ENCODE data around the gene C18orf32.
"Not testable (repeated sequence)": the region's sequence is repeated elsewhere in the genome, so short reads cannot be mapped to it uniquely, and the experiment has no call there.

Gene C18orf32

DNA sequence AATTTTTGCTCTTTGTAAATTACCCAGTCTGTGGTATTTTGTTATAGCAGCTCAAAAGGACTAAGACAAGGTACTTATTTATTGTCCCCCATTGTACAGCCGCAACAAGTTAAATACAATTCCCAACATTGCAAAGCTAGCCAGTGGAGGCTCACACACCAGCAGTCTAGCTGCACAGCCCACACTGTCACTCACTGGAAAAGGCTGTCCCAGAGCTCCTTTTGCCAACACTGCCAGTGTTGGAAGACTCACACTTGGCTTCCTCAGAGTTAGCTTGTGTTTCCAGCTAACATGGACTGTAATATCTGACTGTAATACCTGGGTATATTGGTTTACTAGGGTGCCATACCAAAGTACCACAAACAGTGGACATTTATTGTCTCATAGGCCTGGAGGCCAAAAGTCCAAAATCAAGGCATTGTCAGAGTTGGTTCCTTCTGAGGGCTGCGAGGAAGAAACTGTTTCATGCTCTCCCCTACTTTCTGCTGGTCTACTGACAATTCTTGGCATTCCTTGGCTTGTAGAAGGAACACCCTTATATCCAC lies 19.9 kb downstream of the C18orf32 start:
- no peak for DNase-seq

GRCh38 chr18:49464718-49465598 lies 22.1 kb downstream of the C18orf32 start:
- no peak for DNase-seq

DNA sequence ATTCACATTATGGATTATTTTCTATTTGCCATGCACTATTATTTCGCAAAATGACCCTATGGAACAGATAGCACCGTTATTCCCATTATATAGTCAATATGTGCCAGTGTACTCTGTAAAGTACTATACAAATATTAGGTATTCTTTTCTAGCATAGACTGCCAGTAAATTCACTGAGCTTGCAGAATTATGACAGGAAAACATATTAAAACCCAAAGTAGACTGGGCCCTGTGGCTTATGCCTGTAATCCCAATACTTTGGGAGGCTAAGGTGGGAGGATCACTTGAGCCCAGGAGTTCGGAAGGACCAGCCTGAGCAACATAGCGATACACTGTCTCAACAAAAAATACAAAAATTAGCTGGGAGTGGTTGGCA lies 25.4 kb downstream of the C18orf32 start:
- DNase-seq = no peak

- DNase-seq = no peak
Observed at GRCh38 chr18:49460976-49461601, 25.9 kb downstream of the C18orf32 start.

DNA sequence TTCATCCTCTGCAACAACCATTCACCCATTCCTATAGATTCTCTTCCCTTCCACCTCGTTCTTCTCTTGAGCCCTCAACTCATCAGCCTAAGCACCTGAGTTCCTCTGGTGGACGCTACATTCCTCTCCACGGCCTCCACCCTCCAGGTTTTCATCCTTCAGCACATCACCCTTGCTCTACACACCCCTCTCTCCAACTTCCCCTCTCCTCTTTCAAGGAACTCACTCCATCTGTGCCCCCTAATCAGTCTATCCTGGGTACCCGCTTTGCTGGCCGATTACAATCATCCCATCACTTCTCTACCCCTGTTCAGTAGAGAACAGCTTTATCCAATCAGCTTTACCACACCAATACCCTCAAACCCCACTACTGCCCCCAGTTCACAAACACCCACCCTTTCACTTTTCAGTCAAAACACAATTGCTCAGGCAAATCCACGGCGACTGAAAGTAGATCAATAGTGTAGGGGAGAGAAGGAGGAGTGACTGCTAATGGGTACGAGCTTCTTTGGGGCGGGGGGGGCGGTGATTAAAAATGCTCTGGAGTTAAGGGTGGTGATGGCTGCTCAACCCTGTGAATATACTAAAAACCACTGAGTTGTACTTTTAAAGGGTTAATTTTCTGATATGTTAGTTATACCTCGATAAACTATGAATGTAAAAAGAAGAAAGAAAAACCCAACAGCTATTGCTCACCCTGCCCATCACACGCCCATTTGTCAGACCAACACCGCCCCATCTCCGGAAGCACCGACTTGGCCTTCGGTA lies 27.4 kb downstream of the C18orf32 start:
- no peak for DNase-seq

DNA sequence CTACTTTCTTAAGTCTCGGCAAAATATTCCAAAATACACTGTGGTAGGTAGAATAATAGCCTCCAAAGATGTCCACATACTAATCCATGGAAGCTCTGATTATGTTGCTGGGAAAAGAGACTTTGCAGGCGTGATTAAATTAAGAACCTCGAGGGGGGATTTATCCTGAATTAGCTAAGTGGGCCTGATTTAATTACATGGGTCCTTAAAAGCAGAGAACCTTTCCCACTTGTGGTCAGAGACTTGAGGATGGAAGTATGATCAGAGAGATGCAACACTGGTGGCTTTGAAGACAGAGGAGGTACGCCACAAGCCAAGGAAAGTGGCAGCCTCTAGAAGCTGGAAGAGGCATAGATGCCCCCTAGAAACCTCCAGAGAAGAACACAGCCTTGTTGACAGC lies 29.4 kb downstream of the C18orf32 start:
- no peak for DNase-seq

DNA sequence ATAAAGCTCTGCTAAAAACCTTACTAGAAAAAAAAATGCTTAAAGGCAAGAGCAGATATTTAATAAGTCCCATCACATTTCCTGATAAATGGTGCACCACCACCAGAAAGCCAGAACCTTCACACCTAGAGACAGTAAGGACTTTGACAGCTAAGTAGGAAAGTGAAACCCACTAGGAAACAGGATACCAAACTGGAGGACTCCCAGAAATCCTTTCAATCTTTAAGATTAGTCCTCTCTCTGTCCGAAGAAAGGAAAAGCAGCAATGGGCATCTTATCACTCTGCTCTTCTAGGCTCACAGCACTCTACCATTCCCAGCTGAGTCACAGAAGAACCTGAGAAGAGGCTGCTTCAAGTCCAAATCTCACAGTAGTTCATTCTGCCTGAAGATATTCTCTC lies 30.2 kb downstream of the C18orf32 start:
- no peak for DNase-seq

DNA sequence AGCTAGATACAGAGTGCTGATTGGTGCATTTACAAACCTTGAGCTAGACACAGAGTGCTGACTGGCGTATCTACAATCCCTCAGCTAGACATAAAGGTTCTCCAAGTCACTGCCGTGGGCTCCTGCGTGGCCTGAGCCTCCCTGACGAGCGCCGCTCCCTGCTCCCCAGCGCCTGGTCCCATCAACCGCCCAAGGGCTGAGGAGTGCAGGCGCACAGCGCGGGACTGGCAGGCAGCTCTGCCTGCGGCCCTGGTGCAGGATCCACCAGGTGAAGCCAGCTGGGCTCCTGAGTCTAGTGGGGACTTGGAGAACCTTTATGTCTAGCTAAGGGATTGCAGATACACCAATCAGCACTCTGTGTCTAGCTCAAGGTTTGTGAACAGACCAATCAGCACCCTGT lies 34.5 kb downstream of the C18orf32 start:
- not testable (repeated sequence) for DNase-seq

DNA sequence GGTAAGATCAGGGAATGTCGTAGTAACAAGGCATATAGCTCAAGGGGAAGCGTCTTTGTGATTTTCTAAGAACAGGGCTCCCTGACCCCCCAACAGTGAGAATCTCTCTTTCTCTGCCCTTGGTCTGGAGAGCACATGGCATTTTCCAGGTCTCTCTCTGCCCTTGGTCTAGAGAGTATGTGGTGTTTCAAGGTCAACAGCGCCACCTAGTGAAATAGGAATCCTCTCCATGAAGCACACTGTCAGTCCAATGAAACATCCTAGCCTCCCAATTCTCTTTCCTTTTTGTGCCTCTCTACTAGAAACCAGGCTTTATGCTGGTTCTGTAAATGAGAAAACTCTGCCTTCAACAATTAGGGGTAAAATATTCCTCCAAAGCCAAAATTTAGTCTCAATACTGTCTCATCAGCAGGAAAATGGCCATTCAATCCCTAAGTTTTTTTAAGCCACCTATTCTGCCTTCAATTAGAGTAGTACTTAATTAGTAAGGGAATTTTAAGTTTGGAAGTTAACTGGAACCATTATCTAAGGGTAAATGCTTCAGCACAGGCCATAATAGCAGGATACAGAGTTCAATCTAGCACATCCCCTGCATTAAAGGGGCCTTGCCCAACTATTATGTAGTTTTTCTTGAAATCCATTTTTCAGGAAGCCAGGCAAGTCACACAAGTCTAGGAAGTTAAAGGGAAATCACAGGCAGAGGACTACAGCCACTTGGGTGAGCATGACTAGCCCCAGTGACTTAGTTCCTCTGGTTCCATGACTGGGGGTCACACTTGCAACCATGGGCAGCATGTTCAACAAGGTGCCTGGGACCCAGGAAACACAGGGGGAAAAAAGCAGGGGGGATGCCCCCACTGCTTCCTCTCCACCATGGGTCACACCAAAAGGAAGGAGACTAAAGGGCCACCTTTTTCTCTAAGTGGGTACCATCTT lies 39.0 kb downstream of the C18orf32 start:
- DNase-seq = no peak

DNA sequence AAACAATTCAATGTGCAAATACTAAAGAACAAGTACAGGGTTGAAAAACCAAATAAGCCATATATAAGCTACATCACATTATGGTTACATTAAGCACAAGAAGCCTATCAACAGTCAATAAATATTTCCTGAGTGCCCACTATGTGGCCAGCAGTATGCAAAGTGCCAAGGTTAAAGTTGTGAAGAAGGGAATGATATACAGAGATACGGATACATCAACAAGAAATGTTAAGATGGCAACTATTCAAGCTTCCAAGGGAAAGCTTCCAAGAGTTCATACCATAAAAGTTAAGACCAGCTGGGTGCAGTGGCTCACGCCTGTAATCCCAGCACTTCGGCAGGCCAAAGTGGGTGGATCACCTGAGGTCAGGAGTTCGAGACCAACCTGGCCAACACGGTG lies 40.6 kb downstream of the C18orf32 start:
- DNase-seq = no peak

- no peak for DNase-seq
Observed at GRCh38 chr18:49444581-49444980, 42.5 kb downstream of the C18orf32 start.

GRCh38 chr18:49443837-49444236 lies 43.2 kb downstream of the C18orf32 start:
- DNase-seq = no peak

- no peak for DNase-seq
Observed at GRCh38 chr18:49441338-49441938, 45.6 kb downstream of the C18orf32 start.

DNA sequence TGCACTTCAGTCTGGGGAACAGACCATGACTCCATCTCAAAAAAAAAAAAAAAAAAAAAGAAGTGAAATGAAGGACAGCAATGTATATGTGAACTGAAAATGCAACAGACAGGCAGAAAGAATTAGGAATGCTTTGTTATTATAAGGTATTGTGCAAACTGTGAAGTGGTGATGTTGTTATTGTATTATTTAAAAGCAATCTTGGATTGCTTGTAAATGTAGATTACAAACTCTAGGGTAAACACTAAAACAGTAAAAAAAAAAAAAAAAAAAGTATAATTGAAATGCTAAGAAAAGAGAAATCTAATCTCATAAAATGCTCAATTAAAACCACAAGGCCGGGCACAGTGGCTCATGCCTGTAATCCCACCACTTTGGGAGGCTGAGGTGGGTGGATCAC lies 51.9 kb downstream of the C18orf32 start:
- DNase-seq = no peak

DNA sequence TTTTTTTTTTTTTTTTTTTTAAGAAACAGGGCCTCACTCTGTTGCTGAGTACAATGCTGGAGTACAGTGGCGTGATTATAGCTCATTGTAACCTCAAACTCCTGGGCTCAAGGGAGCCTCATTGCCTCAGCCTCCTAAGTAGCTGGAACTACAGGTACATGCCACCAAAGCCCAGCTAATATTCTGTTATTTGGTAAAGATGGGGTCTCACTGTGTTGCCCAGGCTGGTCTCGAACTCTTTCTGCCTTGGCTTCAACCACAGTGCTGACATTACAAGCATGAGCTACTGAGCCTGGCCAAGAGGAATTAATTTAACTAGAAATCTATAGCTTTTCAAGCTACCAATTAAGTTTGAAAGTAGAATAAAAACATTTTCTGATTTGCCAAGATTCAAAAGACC lies 54.4 kb downstream of the C18orf32 start:
- DNase-seq = no peak

GRCh38 chr18:49431165-49431962 lies 55.7 kb downstream of the C18orf32 start:
- DNase-seq = no peak

Measured in NCI-H187 treated with DMSO at 0.1 percent for 48 hours (cell line).